GM20000 (cell line): ENCODE results near the gene MARCKSL1.

Source experiments
- DNase-seq: peaks from one replicate; pipeline ENCODE4 v3.0.0; 2012; ENCODE audit warnings: low spot score
- CTCF ChIP-seq: IDR thresholded peaks from 2 replicates; pipeline ENCODE4 v1.5.1; 2012; ENCODE audit warnings: mild to moderate bottlenecking, control low read depth; ENCODE audit errors: extremely low read depth, missing control alignments

Gene MARCKSL1

GRCh38 chr1:32316903-32317277, 19.1 kb downstream of the MARCKSL1 start:
- no peak for DNase-seq

GRCh38 chr1:32311709-32312393, 24.2 kb downstream of the MARCKSL1 start:
- no peak for DNase-seq
- TF ChIP-seq CTCF = no peak

More at GRCh38 chr1:32316903-32317277, 19.1 kb downstream of the MARCKSL1 start:
- no peak for TF ChIP-seq CTCF

- no peak for DNase-seq
- TF ChIP-seq CTCF = no peak
Measured at GRCh38 chr1:32309960-32310359, 26.1 kb downstream of the MARCKSL1 start.

GRCh38 chr1:32307324-32307723, 28.7 kb downstream of the MARCKSL1 start:
- no peak for DNase-seq
- no peak for TF ChIP-seq CTCF

- TF ChIP-seq CTCF = no peak
Measured at GRCh38 chr1:32305310-32305709, 30.7 kb downstream of the MARCKSL1 start.

GRCh38 chr1:32303997-32304622, 31.9 kb downstream of the MARCKSL1 start:
- no peak for TF ChIP-seq CTCF
- DNase-seq = no peak

More at GRCh38 chr1:32305310-32305709, 30.7 kb downstream of the MARCKSL1 start:
- no peak for DNase-seq

GRCh38 chr1:32303358-32303757, 32.7 kb downstream of the MARCKSL1 start:
- DNase-seq = no peak

More at GRCh38 chr1:32303358-32303757, 32.7 kb downstream of the MARCKSL1 start:
- no peak for TF ChIP-seq CTCF
